Measurements from ENCODE around the gene MAD1L1. TPM values are rescaled to one million over a fixed set of nuclear protein-coding genes. Genes with fewer than 3 reads are reported as not detected.
A peak's percentile ranks its signal among the peaks of the same experiment; 100 is the strongest.

MAD1L1 gene
- polyA plus RNA-seq, 1 experiment = 32.0 TPM

DNA sequence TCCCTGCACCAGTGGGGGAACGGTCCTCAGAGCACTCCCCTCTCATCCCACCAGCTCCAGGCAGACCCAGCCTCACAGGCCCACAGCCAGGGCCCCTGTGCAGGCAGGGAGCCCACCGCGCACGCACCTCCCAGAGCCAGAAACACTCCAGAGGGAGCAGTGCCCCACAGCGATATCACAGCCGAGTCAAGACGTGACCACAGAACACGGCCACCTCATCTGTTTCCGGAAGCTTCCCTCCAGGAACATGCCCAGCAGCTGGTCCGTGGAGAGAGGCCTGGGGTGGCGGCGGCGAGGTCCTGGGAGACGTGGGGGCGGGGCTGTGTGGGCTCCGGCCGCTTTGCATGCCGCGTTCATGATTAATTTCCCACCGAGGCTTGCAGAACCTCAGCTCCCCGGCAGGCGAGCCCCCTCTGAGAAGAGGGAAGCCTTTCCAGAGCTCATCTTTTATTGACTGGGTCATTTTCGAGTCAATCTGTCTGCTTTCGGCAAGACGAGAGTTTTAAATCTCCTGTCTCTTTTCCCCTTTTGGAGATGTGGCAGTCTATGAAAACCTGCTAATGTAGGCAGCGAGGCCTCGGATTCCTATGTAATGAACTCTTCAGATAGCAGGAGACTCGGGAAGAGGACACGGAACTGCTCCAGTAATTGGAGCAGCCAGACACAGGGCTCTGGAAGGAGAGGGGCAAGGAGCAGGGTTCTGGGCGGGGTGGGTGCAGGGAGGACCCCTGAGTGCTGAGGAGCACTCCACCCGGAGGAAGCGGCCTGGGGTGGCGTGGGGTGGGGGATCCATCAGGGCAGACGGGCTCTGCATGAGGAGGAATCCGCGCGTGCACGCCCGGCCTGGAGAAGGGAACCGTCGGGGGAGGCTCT lies 319.9 kb downstream of the MAD1L1 start:
- DNase-seq (ENCODE audit: low read depth) = peak; percentile 51
- ChIA-PET POLR2A (interaction anchor here (0.6 kb wide), 1 partner anchor 357 kb away, joined by 3 read pairs; no protein-coding TSS in a partner anchor), CTCF (interaction anchor here (0.6 to 2.1 kb wide), 11 partner anchors 9 to 311 kb away, joined by 3 to 17 read pairs (median 3); no protein-coding TSS in a partner anchor)
- no peak overlapping the region for H3K4me3 ChIP-seq (ENCODE audit: low read depth, low read length)
- no peaks in the 10 kb centered on the region for H3K27me3 ChIP-seq (ENCODE audit: control insufficient read depth, insufficient read depth, low read length)
- no peaks in the 10 kb centered on the region for H3K36me3 ChIP-seq (ENCODE audit: control insufficient read depth, insufficient read depth, low read length)
- peak; percentile 60 for TF ChIP-seq CTCF (IDR thresholded peaks at IDR 0.05; ENCODE audit: insufficient read depth, low read depth, low read length)

DNA sequence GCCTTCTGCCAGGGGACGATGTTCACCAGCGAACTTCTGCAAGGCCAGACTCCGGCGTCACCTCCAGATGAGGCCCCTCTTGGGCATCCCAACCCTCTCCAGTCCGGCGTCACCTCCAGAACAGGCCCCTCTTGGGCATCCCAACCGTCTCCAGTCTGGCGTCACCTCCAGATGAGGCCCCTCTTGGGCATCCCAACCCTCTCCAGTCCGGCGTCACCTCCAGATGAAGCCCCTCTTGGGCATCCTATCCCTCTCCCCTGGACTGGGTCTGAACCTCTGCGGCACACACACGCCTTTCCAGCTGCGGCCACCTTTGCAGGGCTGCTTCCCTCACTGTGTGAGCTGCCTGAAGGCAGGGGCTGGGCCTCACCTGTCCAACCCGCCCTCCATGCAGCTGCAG lies 321.2 kb downstream of the MAD1L1 start:
- H3K27me3 ChIP-seq (ENCODE audit: control insufficient read depth, insufficient read depth, low read length) = no peaks in the 10 kb centered on the region
- no peak for TF ChIP-seq CTCF (IDR thresholded peaks at IDR 0.05; ENCODE audit: insufficient read depth, low read depth, low read length)
- DNase-seq (ENCODE audit: low read depth) = no peak
- POLR2A ChIA-PET = no interaction called here
- H3K36me3 ChIP-seq (ENCODE audit: control insufficient read depth, insufficient read depth, low read length) = no peaks in the 10 kb centered on the region
- CTCF ChIA-PET = interaction anchor here (1.4 kb wide), 1 partner anchor 12 kb away, joined by 4 read pairs; no protein-coding TSS in a partner anchor
- H3K4me3 ChIP-seq (ENCODE audit: low read depth, low read length) = no peak overlapping the region

DNA sequence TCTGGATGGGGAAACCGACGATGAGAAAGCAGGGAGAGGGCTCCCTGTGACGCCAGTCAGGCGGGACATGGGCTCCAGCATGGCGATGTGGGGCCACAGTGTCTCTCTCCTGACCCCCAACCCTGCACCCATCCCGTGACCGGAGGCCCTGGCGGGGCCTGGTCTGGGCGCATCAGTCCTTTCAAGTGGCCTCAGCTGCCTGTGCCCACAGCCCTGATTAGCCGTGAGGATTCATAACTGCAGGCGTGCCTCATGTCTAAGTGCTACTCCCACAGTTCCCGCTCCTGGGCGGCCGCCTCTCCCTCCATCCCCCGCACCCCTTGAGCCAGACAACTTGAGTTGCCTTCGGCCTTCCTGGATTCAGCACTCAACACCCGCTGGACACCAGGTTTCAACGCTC lies 321.9 kb downstream of the MAD1L1 start:
- TF ChIP-seq CTCF (IDR thresholded peaks at IDR 0.05; ENCODE audit: insufficient read depth, low read depth, low read length) = no peak
- ChIA-PET POLR2A (no interaction called here), CTCF (no interaction called here)
- H3K36me3 ChIP-seq (ENCODE audit: control insufficient read depth, insufficient read depth, low read length) = no peaks in the 10 kb centered on the region
- no peaks in the 10 kb centered on the region for H3K27me3 ChIP-seq (ENCODE audit: control insufficient read depth, insufficient read depth, low read length)
- DNase-seq (ENCODE audit: low read depth) = no peak
- no peak overlapping the region for H3K4me3 ChIP-seq (ENCODE audit: low read depth, low read length)

- ChIA-PET CTCF (no interaction called here), POLR2A (no interaction called here)
- no peak for TF ChIP-seq CTCF (IDR thresholded peaks at IDR 0.05; ENCODE audit: insufficient read depth, low read depth, low read length)
- Histone ChIP-seq H3K4me3 (ENCODE audit: low read depth, low read length) (no peak overlapping the region), H3K27me3 (ENCODE audit: control insufficient read depth, insufficient read depth, low read length) (no peaks in the 10 kb centered on the region), H3K36me3 (ENCODE audit: control insufficient read depth, insufficient read depth, low read length) (no peaks in the 10 kb centered on the region)
- no peak for DNase-seq (ENCODE audit: low read depth)
Observed at GRCh38 chr7:1910081-1910685, 322.6 kb downstream of the MAD1L1 start.

GRCh38 chr7:1909476-1909875 lies 323.3 kb downstream of the MAD1L1 start:
- Histone ChIP-seq H3K27me3 (ENCODE audit: control insufficient read depth, insufficient read depth, low read length) (no peaks in the 10 kb centered on the region), H3K36me3 (ENCODE audit: control insufficient read depth, insufficient read depth, low read length) (no peaks in the 10 kb centered on the region), H3K4me3 (ENCODE audit: low read depth, low read length) (no peak overlapping the region)
- ChIA-PET CTCF (no interaction called here), POLR2A (no interaction called here)
- TF ChIP-seq CTCF (IDR thresholded peaks at IDR 0.05; ENCODE audit: insufficient read depth, low read depth, low read length) = no peak
- DNase-seq (ENCODE audit: low read depth) = no peak
